ENCODE results near the gene GYPA.
"Not testable (repeated sequence)": the region's sequence is repeated elsewhere in the genome, so short reads cannot be mapped to it uniquely, and the experiment has no call there.

GYPA gene

GRCh38 chr4:144141493-144141892 is 975 bp upstream of the GYPA start:
- no peak for TF ChIP-seq CTCF (IDR thresholded peaks at IDR 0.05; ENCODE audit: borderline replicate concordance, insufficient read depth, low read depth, low read length)
- no peak overlapping the region for H3K4me3 ChIP-seq (ENCODE audit: low read depth, low read length)

- H3K4me3 ChIP-seq (ENCODE audit: low read depth, low read length): not testable (repeated sequence)
Observed at GRCh38 chr4:144139991-144140390, 527 bp downstream of the GYPA start.

- H3K4me3 ChIP-seq (ENCODE audit: low read depth, low read length): not testable (repeated sequence)
Observed at GRCh38 chr4:144139547-144139946, 971 bp downstream of the GYPA start.

GRCh38 chr4:144138239-144138638 is 2.3 kb downstream of the GYPA start:
- H3K4me3 ChIP-seq (ENCODE audit: low read depth, low read length): not testable (repeated sequence)

GRCh38 chr4:144137137-144137931 is 3.2 kb downstream of the GYPA start:
- not testable (repeated sequence) for H3K4me3 ChIP-seq (ENCODE audit: low read depth, low read length)

GRCh38 chr4:144136189-144136588 is 4.3 kb downstream of the GYPA start:
- H3K4me3 ChIP-seq (ENCODE audit: low read depth, low read length): not testable (repeated sequence)

- not testable (repeated sequence) for H3K4me3 ChIP-seq (ENCODE audit: low read depth, low read length)
Observed at GRCh38 chr4:144130167-144130566, 10.4 kb downstream of the GYPA start.

- not testable (repeated sequence) for H3K4me3 ChIP-seq (ENCODE audit: low read depth, low read length)
Observed at GRCh38 chr4:144129336-144129875, 11.1 kb downstream of the GYPA start.

GRCh38 chr4:144128709-144129320 is 11.7 kb downstream of the GYPA start:
- H3K4me3 ChIP-seq (ENCODE audit: low read depth, low read length): not testable (repeated sequence)

GRCh38 chr4:144125109-144125508 is 15.4 kb downstream of the GYPA start:
- not testable (repeated sequence) for H3K4me3 ChIP-seq (ENCODE audit: low read depth, low read length)

GRCh38 chr4:144123982-144124635 is 16.4 kb downstream of the GYPA start:
- not testable (repeated sequence) for H3K4me3 ChIP-seq (ENCODE audit: low read depth, low read length)

GRCh38 chr4:144123269-144123668 is 17.2 kb downstream of the GYPA start:
- H3K4me3 ChIP-seq (ENCODE audit: low read depth, low read length): not testable (repeated sequence)

GRCh38 chr4:144119752-144120151 is 20.8 kb downstream of the GYPA start:
- H3K4me3 ChIP-seq (ENCODE audit: low read depth, low read length): not testable (repeated sequence)

- TF ChIP-seq CTCF (IDR thresholded peaks at IDR 0.05; ENCODE audit: borderline replicate concordance, insufficient read depth, low read depth, low read length): no peak
- no peak overlapping the region for H3K4me3 ChIP-seq (ENCODE audit: low read depth, low read length)
Observed at GRCh38 chr4:144115519-144115918, 25.0 kb downstream of the GYPA start.

Data from GM12875 (cell line).